ENCODE data around the gene MACROH2A2.

MACROH2A2 gene

GRCh38 chr10:70137927-70138883 is 85.6 kb downstream of the MACROH2A2 start:
- in situ Hi-C loops (cut with HindIII; ENCODE audit: low sequenced_read_pairs), result no loop called here
- H3K4me3 ChIP-seq (ENCODE audit: low read depth, low read length), result no peak overlapping the region
- no peak for TF ChIP-seq CTCF (IDR thresholded peaks at IDR 0.05; ENCODE audit: low read depth, low read length)
- no peak for DNase-seq (ENCODE audit: low read depth, low spot score)

GRCh38 chr10:70139151-70139996 is 86.7 kb downstream of the MACROH2A2 start:
- in situ Hi-C loops (cut with HindIII; ENCODE audit: low sequenced_read_pairs), result no loop called here
- no peak for TF ChIP-seq CTCF (IDR thresholded peaks at IDR 0.05; ENCODE audit: low read depth, low read length)
- no peak for DNase-seq (ENCODE audit: low read depth, low spot score)
- no peak overlapping the region for H3K4me3 ChIP-seq (ENCODE audit: low read depth, low read length)

GRCh38 chr10:70139997-70140250 is 87.3 kb downstream of the MACROH2A2 start:
- TF ChIP-seq CTCF (IDR thresholded peaks at IDR 0.05; ENCODE audit: low read depth, low read length), result no peak
- in situ Hi-C loops (cut with HindIII; ENCODE audit: low sequenced_read_pairs), result no loop called here

GRCh38 chr10:70140297-70140696 is 87.7 kb downstream of the MACROH2A2 start:
- no peak for DNase-seq (ENCODE audit: low read depth, low spot score)
- in situ Hi-C loops (cut with HindIII; ENCODE audit: low sequenced_read_pairs), result no loop called here
- H3K4me3 ChIP-seq (ENCODE audit: low read depth, low read length), result no peak overlapping the region
- TF ChIP-seq CTCF (IDR thresholded peaks at IDR 0.05; ENCODE audit: low read depth, low read length), result no peak

More at GRCh38 chr10:70139997-70140250, 87.3 kb downstream of the MACROH2A2 start:
- H3K4me3 ChIP-seq (ENCODE audit: low read depth, low read length), result no peak overlapping the region
- DNase-seq (ENCODE audit: low read depth, low spot score), result no peak

GRCh38 chr10:70142555-70142954 is 89.9 kb downstream of the MACROH2A2 start:
- in situ Hi-C loops (cut with HindIII; ENCODE audit: low sequenced_read_pairs), result no loop called here
- DNase-seq (ENCODE audit: low read depth, low spot score), result no peak
- no peak overlapping the region for H3K4me3 ChIP-seq (ENCODE audit: low read depth, low read length)
- TF ChIP-seq CTCF (IDR thresholded peaks at IDR 0.05; ENCODE audit: low read depth, low read length), result no peak

- no peak for DNase-seq (ENCODE audit: low read depth, low spot score)
- H3K4me3 ChIP-seq (ENCODE audit: low read depth, low read length), result peak overlapping the region; percentile 51
- no peak for TF ChIP-seq CTCF (IDR thresholded peaks at IDR 0.05; ENCODE audit: low read depth, low read length)
- in situ Hi-C loops (cut with HindIII; ENCODE audit: low sequenced_read_pairs), result no loop called here
Measured at GRCh38 chr10:70144372-70145110, 91.9 kb downstream of the MACROH2A2 start.
